GM18867 (cell line): ENCODE results near the gene BLTP3B.
"Not testable (repeated sequence)": the region's sequence is repeated elsewhere in the genome, so short reads cannot be mapped to it uniquely, and the experiment has no call there.

Experiments used
- ATAC-seq: cut with Tn5 transposase; IDR thresholded peaks from one replicate; pipeline ENCODE4 v1.9.1; 2021; ENCODE audit warnings: mild to moderate bottlenecking, moderate library complexity; ENCODE audit not compliant: unreplicated experiment

The BLTP3B gene

GRCh38 chr12:100142851-100143559 lies at the start of gene BLTP3B:
BLTP3B (minus strand) TSS chr12:100142874; CDS start chr12:100142635, 239 bp downstream.
- ATAC-seq = peak; percentile 75

- ATAC-seq = no peak
Observed at GRCh38 chr12:100189636-100190394, 47.1 kb upstream of the BLTP3B start.

GRCh38 chr12:100188888-100189635 lies 46.4 kb upstream of the BLTP3B start:
- ATAC-seq = not testable (repeated sequence)

GRCh38 chr12:100187857-100188519 lies 45.3 kb upstream of the BLTP3B start:
- ATAC-seq = no peak

GRCh38 chr12:100187068-100187467 lies 44.4 kb upstream of the BLTP3B start:
- ATAC-seq = no peak

GRCh38 chr12:100186071-100186470 lies 43.4 kb upstream of the BLTP3B start:
- ATAC-seq = no peak

- ATAC-seq = peak; percentile 91
Observed at GRCh38 chr12:100185361-100185894, 42.8 kb upstream of the BLTP3B start.

GRCh38 chr12:100184549-100185145 lies 42.0 kb upstream of the BLTP3B start:
- no peak for ATAC-seq

GRCh38 chr12:100179252-100179651 lies 36.6 kb upstream of the BLTP3B start:
- no peak for ATAC-seq

GRCh38 chr12:100176493-100176892 lies 33.8 kb upstream of the BLTP3B start:
- ATAC-seq = not testable (repeated sequence)

- ATAC-seq = no peak
Observed at GRCh38 chr12:100174495-100174894, 31.8 kb upstream of the BLTP3B start.

- ATAC-seq = no peak
Observed at GRCh38 chr12:100173111-100173510, 30.4 kb upstream of the BLTP3B start.

GRCh38 chr12:100171248-100171647 lies 28.6 kb upstream of the BLTP3B start:
- ATAC-seq = no peak

GRCh38 chr12:100170313-100170858 lies 27.7 kb upstream of the BLTP3B start:
- no peak for ATAC-seq

- ATAC-seq = no peak
Observed at GRCh38 chr12:100169345-100169744, 26.7 kb upstream of the BLTP3B start.

- no peak for ATAC-seq
Observed at GRCh38 chr12:100168562-100168961, 25.9 kb upstream of the BLTP3B start.

- ATAC-seq = no peak
Observed at GRCh38 chr12:100166232-100166631, 23.6 kb upstream of the BLTP3B start.

- no peak for ATAC-seq
Observed at GRCh38 chr12:100165356-100165755, 22.7 kb upstream of the BLTP3B start.

GRCh38 chr12:100164153-100164704 lies 21.6 kb upstream of the BLTP3B start:
- no peak for ATAC-seq
